HG02623 (cell line): ENCODE data around the gene RASSF6.
"Not testable (repeated sequence)": the region's sequence is repeated elsewhere in the genome, so short reads cannot be mapped to it uniquely, and the experiment has no call there.

ENCODE experiments used
- ATAC-seq: cut with Tn5 transposase; IDR thresholded peaks from one replicate; pipeline ENCODE4 v1.9.1; 2021; ENCODE audit warnings: moderate library complexity; ENCODE audit not compliant: unreplicated experiment

Gene RASSF6

DNA sequence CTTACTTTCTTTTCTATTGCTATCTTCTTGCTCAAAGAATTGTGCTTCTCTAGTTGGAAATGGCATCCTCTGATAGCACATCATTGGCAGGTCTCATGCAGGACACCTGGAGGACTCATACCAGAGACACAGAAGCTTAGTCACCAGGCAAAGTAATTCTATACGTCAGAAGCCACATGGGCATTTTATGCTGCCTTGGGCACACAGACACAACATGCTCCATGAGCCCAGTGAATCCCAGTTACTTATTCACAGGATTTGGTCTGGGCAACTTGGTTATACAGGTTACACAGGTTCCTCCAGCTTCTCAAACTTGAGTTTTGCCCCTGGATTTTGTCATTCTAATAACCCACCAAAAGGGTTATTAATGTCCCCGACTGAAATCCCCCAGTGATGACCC is 7.1 kb downstream of the RASSF6 start:
- ATAC-seq, result no peak

DNA sequence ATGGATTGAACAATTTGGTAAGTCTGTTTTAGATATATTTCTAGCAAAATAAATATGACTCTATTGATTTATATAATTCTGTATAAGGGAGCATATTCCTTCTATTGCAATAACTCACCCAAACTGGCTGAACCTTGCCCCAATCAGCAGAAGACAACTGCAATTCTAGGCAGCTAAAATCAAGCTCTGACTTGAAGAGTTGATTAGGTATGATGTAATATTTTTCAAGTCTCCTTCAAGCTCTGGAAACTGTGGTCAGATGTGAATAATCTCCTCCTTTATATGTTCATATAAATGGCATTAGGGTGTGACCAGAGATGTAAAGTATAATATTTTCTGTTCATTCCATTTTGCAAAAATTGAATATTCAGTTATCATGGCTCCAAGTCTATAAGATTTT is 8.2 kb downstream of the RASSF6 start:
- ATAC-seq, result no peak

GRCh38 chr4:73609706-73610105 is 10.5 kb downstream of the RASSF6 start:
- ATAC-seq, result no peak

DNA sequence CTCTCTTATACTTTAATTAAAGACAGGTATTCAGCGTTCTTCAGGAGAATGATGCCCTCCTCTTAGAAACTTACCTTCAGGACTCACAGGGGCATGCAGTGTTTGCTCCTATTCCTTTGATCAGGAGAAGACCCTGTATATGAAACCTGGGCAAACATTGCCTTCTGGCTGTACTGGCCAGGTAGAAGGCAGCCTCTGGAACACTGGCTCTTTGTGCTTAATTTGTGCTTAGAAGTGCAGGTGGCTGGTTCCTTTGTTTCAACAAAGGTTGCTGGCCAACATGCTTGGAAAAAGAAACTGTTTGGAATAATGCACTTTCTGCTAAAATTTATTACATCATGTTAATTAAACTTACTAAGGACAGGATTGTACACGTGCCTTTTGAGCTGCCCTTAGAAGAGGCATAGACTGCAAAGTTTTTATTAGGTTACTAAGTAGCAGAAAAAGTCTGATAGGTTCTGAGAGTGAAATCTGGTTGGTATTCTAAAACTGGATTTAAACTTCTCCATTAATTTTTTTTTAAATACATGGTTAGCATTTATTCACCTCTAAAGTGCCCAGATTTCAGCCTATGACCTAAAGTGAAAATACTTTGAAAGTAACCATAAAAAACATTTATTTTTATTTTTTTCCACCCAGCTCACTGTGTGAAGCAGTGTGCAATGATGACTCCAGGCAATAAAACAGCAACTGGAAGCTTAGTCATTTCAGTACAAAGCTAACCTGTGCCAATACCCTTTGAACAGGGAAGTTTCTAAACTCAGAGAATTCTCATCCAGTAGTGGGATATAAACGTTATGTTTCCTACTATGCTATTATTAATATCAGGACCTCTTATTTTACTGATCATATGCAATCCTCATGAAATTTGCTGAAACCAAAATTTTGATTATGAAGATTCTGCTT is 11.3 kb downstream of the RASSF6 start:
- no peak for ATAC-seq

- ATAC-seq, result peak; percentile 22
Measured at GRCh38 chr4:73607375-73608033, 12.7 kb downstream of the RASSF6 start.

GRCh38 chr4:73606465-73606974 is 13.7 kb downstream of the RASSF6 start:
- peak; percentile 68 for ATAC-seq

DNA sequence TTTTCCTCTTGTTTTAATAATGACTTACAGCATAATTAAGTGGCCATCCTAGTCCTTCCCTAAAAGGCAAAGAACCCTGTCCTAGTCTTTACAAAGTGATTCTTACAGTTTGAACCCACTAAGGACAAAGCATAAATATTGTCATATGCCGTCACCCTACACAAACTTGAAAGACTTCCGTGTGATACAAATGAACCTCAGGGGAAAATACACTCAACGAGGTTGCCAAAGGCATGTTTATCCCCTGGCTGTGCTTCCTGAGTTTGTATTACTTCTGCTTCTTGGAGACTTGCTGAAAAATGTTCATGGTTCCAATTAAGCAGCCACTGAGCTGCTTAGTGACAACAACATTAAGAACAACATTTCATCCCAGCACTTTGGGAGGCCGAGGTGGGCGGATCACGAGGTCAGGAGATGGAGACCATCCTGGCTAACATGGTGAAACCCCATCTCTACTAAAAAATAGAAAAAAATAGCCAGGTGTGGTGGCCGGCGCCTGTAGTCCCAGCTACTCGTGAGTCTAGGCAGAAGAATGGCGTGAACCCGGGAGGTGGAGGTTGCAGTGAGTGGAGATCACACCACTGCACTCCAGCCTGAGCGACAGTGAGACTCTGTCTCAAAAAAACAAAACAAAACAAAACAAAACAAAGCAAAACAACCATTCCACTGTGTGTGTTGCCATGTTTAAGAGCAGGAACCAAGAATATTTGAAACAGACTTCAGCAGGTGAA is 16.2 kb downstream of the RASSF6 start:
- ATAC-seq, result no peak

DNA sequence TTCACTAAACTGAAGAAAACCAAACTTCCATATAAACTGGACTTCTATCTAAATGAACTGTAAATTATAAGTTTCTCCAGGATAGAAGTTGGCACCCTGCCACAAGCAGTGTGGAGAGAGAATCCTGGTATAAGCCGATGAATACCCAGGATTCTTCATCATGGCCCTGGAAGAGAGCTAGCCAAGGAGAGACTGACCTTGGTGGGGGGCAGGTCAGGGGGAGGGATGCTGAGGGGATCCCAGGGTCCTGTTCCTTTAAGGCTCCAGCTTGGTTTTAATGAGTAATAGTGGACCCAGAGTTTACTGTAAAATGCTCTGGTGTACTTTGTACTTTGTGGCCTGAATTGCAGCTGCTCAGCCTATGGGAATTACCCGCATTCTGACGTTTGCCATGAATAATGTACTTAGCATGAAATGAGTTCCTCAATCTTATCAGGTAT is 16.9 kb downstream of the RASSF6 start:
- peak; percentile 39 for ATAC-seq

GRCh38 chr4:73600954-73601353 is 19.3 kb downstream of the RASSF6 start:
- ATAC-seq, result no peak

DNA sequence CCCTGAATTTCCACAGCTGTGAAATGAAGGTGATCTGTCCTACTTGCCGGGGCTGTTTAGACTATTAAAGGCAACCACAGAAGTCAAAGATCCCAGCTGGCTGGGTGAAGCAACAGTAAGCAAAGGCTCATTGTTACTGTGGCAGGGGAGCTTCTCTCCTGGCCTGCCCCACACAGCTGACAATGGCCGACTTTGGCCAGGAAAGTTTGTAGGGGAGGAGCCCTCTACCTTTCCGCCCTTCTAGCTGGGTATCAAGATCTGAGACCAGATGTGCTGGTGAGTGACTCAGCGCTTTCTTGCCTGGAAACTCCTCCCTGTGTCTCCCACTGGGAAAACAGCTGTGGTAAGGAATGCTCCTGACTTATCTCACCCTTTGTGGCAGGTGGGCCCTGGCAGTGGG is 21.1 kb downstream of the RASSF6 start:
- ATAC-seq, result no peak

- no peak for ATAC-seq
Measured at GRCh38 chr4:73597594-73597993, 22.6 kb downstream of the RASSF6 start.

DNA sequence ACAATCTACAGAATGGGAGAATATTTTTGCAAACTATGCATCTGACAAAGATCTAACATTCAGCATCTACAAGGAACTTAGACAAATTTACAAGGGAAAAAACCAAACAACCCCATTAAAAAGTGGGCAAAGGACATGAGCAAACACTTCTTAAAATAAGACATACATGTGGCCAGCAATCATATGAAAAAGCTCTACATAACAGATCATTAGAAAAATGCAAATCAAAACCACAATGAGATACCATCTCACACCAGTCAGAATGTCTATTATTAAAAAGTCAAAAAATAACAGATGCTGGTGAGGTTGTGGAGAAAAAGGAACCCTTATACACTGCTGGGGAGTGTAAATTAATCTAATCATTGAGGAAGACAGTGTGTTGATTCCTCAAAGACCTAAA is 23.1 kb downstream of the RASSF6 start:
- ATAC-seq, result not testable (repeated sequence)

DNA sequence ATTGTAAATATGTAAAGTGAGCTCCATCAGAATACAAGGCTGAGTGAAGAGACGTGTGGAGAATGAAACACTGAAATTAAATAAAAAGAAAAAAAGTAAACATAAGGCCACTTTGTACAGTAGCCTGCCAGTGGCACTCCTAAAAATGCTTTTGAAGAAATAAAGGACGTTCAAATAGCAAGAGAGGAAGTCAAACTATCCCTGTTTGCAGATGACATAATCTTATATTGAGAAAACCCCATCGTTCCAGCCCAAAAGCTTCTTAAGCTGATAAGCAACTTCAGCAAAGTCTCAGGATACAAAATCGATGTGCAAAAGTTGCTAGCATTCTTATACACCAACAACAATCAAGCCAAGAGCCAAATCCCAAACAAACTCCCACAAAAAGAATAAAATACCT is 24.2 kb downstream of the RASSF6 start:
- no peak for ATAC-seq

DNA sequence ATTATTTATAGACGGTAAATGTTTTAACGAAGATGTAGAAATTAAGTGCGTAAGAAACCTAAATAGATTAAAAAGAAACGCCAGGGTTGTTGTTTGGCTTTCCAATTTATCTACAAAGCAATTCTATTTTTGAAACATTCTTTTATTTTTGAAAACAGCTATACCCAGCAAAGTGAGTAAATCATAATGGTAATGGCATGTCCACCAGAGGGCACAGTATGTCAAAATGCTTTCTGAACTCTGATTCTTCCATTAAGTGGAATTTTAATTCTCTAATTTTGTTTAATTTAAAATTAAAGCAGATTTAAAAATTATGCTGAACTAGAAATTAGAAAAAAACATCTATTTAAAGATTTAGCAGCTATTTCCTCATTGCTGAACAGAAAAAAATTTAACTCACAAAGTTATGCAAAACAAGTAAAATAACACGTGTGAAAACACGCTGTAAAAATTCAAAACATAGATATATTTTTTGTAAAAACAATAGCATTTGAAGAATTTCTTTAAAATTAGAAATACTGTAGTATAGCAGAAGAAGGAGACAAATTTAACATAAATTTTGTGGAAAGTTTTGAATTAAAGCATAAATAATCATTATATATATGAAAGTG is 26.5 kb downstream of the RASSF6 start:
- no peak for ATAC-seq

DNA sequence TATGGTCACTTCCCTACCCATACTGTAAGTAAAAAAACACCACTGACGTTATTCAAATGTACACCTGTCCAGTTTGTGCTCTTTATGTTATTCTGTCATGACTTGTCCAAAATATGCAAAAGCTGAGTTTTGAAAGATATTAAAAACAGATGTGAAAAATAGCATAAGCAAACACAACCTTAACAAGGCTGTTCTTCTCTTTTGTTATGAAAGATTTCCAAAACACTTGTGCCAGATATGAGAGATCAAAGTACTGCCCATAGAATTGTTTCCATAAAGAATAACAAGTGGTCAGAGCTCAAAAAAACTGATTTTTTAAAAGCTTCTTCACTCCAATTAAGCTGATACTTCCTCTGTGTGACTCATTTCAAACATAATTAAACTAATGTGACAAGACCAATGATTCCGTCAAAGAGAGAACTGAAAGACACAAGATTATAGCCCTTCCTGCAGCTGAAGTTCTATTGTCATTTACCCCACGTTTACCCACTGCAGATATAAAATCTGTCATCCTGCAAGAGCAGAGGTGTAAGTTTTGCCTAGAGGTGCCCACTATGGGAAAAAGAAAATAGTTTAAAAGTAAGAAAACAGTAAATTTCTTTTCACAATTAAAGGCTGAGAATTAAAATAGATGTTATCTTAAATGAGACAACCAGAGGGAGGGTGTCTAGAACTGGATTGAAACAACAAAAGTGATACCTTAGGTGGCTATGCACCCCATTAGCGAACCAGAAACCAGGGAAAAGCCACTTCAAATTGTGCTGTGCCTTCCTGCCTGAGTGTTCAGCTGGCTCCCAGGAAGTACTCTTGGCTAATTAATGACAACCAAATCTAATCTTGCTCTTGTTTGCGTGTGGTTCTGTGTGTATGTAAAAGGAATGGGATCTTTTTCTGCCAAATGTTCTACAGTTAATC is 30.1 kb downstream of the RASSF6 start:
- peak; percentile 86 for ATAC-seq

- peak; percentile 21 for ATAC-seq
Measured at GRCh38 chr4:73589261-73589847, 30.9 kb downstream of the RASSF6 start.

DNA sequence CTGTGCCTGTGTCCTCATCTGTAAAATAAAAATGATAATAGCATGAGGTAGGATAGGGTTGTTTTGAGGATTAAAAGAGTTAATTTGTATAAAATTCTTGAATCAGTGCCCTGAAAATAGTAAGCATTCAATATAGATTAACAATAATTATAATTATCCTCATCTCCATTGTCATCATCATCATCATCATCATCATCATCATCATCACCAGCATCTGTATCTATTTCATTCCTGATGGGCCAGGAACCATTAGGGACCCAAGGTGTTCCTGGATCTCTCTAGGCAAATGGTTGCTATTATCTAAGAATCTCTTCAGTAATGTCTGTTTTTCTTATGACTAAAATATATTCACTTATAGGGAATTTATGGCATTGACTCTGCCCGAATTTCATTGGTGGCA is 31.6 kb downstream of the RASSF6 start:
- ATAC-seq, result no peak

- no peak for ATAC-seq
Measured at GRCh38 chr4:73586666-73587065, 33.6 kb downstream of the RASSF6 start.

GRCh38 chr4:73586040-73586439 is 34.2 kb downstream of the RASSF6 start:
- ATAC-seq, result no peak

DNA sequence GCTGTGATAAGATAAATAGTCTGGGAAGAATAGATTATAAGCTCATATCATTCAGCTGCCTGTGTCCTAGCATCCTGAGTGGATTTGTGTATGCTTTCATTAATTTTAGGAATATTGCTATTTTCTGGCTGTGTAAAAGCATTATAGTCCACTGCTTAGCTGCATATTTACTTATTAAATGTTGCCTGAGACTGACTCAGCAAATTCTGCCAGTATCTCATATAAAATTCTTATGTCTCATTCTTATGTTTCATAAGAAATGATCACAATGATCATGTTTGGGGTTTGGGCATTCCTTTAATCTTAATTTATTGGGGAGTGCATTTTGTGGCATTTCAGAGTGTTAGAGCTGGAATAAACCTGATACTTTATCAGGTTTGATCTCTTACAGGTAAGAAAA is 34.9 kb downstream of the RASSF6 start:
- ATAC-seq, result no peak
